H1 (cell line): ENCODE data around the gene ZNF593. TPM values are rescaled to one million over a fixed set of nuclear protein-coding genes. Genes with fewer than 3 reads are reported as not detected.

Source experiments
- CTCF ChIA-PET: fragments of 300-600 bp; sonication (Branson Sonifier 250); formaldehyde crosslinking; loops from one replicate; lab custom pipeline; 2021; ENCODE audit not compliant: partially characterized antibody; lab: Charles Lee
- POLR2A ChIA-PET: fragments of 300-600 bp; sonication (Branson Sonifier 250); formaldehyde crosslinking; loops from one replicate; lab custom pipeline; 2021; ENCODE audit warnings: inconsistent platforms; ENCODE audit not compliant: partially characterized antibody; lab: Charles Lee
- DNase-seq, 2 experiments: peaks; one replicate each; pipeline versions ENCODE4 v3.0.0 to v3.0.0-alpha.2; 2010 to 2022; ENCODE audit warnings: low spot score in 2 of 2, low read depth in 1 of 2, mixed read lengths in 1 of 2
- FAIRE-seq: peaks from 2 replicates; lab custom pipeline; 2011; peaks lifted over from hg19 to GRCh38; lab: Jason Lieb, UNC
- H2AFZ ChIP-seq: 2 replicates; pipeline ENCODE4 v1.8.1; 2012; ENCODE audit warnings: low read length, inconsistent platforms
- H2AK5ac ChIP-seq: 2 replicates; pipeline ENCODE4 v1.6.1; 2013; ENCODE audit warnings: low read depth, low read length
- H2BK120ac ChIP-seq: replicated peaks from 2 replicates; pipeline ENCODE3; 2013; ENCODE audit warnings: low read depth, low read length, inconsistent platforms
- H2BK12ac ChIP-seq: 2 replicates; pipeline ENCODE4 v1.6.1; 2013; ENCODE audit warnings: low read depth, low read length
- H2BK15ac ChIP-seq: 2 replicates; pipeline ENCODE4 v1.6.1; 2013; ENCODE audit warnings: low read length
- H2BK20ac ChIP-seq: 2 replicates; pipeline ENCODE4 v1.6.1; 2013; ENCODE audit warnings: low read length
- H2BK5ac ChIP-seq: 2 replicates; pipeline ENCODE4 v1.6.1; 2013; ENCODE audit warnings: low read depth, low read length
- H3K14ac ChIP-seq: 2 replicates; pipeline ENCODE4 v1.6.1; 2013; ENCODE audit warnings: inconsistent platforms; ENCODE audit not compliant: insufficient read length
- H3K18ac ChIP-seq: 2 replicates; pipeline ENCODE4 v1.6.1; 2013; ENCODE audit warnings: low read length; ENCODE audit errors: extremely low read depth
- H3K23ac ChIP-seq: 2 replicates; pipeline ENCODE4 v1.6.1; 2013; ENCODE audit warnings: inconsistent platforms; ENCODE audit not compliant: insufficient read length
- H3K23me2 ChIP-seq: 2 replicates; pipeline ENCODE4 v1.6.1; 2013; ENCODE audit warnings: low read depth, low read length
- H3K27ac ChIP-seq: 2 replicates; pipeline ENCODE4 v1.6.1; 2011; ENCODE audit warnings: low read depth, low read length, inconsistent platforms
- H3K27me3 ChIP-seq, 4 experiments: replicated peaks in 1 of 4; 1 replicate in 1 of 4; 2 replicates in 3 of 4; pipeline versions ENCODE4 v1.6.1 to v1.8.1; 2011 to 2013; ENCODE audit warnings: low read length in 3 of 4, mild to moderate bottlenecking in 3 of 4, inconsistent platforms in 2 of 4, mixed read lengths in 2 of 4, moderate library complexity in 1 of 4; ENCODE audit not compliant: control insufficient read depth in 3 of 4, insufficient read depth in 3 of 4; ENCODE audit errors: extremely low read depth in 1 of 4
- H3K36me3 ChIP-seq, 4 experiments: 2 replicates each; pipeline versions ENCODE4 v1.6.1 to v1.8.1; 2011 to 2013; ENCODE audit warnings: mild to moderate bottlenecking in 4 of 4, low read length in 3 of 4, moderate library complexity in 2 of 4, control low read depth in 1 of 4, inconsistent platforms in 1 of 4; ENCODE audit not compliant: insufficient read depth in 4 of 4, control insufficient read depth in 2 of 4
- H3K4ac ChIP-seq: replicated peaks from 2 replicates; pipeline ENCODE3; 2013; ENCODE audit warnings: low read length, low read depth, mixed read lengths, inconsistent platforms; ENCODE audit not compliant: insufficient read length
- H3K4me1 ChIP-seq, 4 experiments: replicated peaks in 1 of 4; 1 replicate in 1 of 4; 2 replicates in 3 of 4; pipeline versions ENCODE4 v1.6.1 to v1.8.1; 2011 to 2013; ENCODE audit warnings: low read length in 3 of 4, inconsistent platforms in 2 of 4, mixed read lengths in 1 of 4; ENCODE audit not compliant: insufficient read depth in 4 of 4, control insufficient read depth in 3 of 4
- H3K4me2 ChIP-seq, 2 experiments: 2 replicates each; pipeline versions ENCODE4 v1.6.1 to v1.8.1; 2011 to 2013; ENCODE audit warnings: low read depth in 2 of 2, low read length in 2 of 2, control low read depth in 1 of 2, inconsistent platforms in 1 of 2, mild to moderate bottlenecking in 1 of 2; ENCODE audit not compliant: insufficient read depth in 1 of 2
- H3K4me3 ChIP-seq, 4 experiments: fragments of 200-600, 300-600 bp in 1 of 4; sonication (generic), shearing (Covaris generic), sonication (Bioruptor Twin) in 1 of 4; 2 replicates each; pipeline versions ENCODE4 v1.5.1 to v1.8.1; 2011 to 2016; ENCODE audit warnings: low read length in 4 of 4, low read depth in 3 of 4, control low read depth in 2 of 4, inconsistent platforms in 2 of 4, mild to moderate bottlenecking in 2 of 4, mixed read lengths in 1 of 4, moderate library complexity in 1 of 4; ENCODE audit not compliant: insufficient read depth in 2 of 4; ENCODE audit errors: extremely low read depth in 1 of 4
- H3K56ac ChIP-seq: replicated peaks from 2 replicates; pipeline ENCODE3; 2013; ENCODE audit warnings: low read depth, mild to moderate bottlenecking, mixed read lengths, low read length, inconsistent platforms; ENCODE audit not compliant: insufficient read length
- H3K79me1 ChIP-seq: 2 replicates; pipeline ENCODE4 v1.6.1; 2013; ENCODE audit warnings: low read depth, low read length, control low read depth
- H3K79me2 ChIP-seq, 2 experiments: 2 replicates each; pipeline versions ENCODE4 v1.6.1 to v1.8.1; 2012 to 2013; ENCODE audit warnings: low read length in 2 of 2, mild to moderate bottlenecking in 2 of 2, inconsistent platforms in 1 of 2; ENCODE audit not compliant: insufficient read depth in 2 of 2, control insufficient read depth in 1 of 2
- H3K9ac ChIP-seq, 4 experiments: replicated peaks in 1 of 4; 1 replicate in 1 of 4; 2 replicates in 3 of 4; pipeline versions ENCODE4 v1.6.1 to v1.8.1; 2011 to 2013; ENCODE audit warnings: low read depth in 3 of 4, low read length in 3 of 4, control low read depth in 2 of 4, mild to moderate bottlenecking in 2 of 4, moderate library complexity in 2 of 4, inconsistent platforms in 1 of 4; ENCODE audit errors: extremely low read depth in 1 of 4
- H3K9me3 ChIP-seq, 2 experiments: 2 replicates each; pipeline versions ENCODE4 v1.6.1 to v1.8.1; 2012 to 2013; ENCODE audit warnings: mild to moderate bottlenecking in 2 of 2, moderate library complexity in 2 of 2, control low read depth in 1 of 2, inconsistent platforms in 1 of 2, low read depth in 1 of 2, low read length in 1 of 2, mixed read lengths in 1 of 2; ENCODE audit not compliant: insufficient read depth in 2 of 2
- H4K20me1 ChIP-seq, 2 experiments: replicated peaks in 1 of 2; 2 replicates each; pipeline versions ENCODE3 to v1.8.1; 2011 to 2013; ENCODE audit warnings: inconsistent platforms in 2 of 2, low read length in 2 of 2, mild to moderate bottlenecking in 1 of 2; ENCODE audit not compliant: insufficient read depth in 2 of 2, control insufficient read depth in 1 of 2
- H4K5ac ChIP-seq: 2 replicates; pipeline ENCODE4 v1.6.1; 2013; ENCODE audit warnings: low read length, low read depth, mixed read lengths, inconsistent platforms; ENCODE audit not compliant: insufficient read length
- H4K8ac ChIP-seq: 2 replicates; pipeline ENCODE4 v1.8.0; 2013; ENCODE audit warnings: mild to moderate bottlenecking, moderate library complexity, low read length, inconsistent platforms; ENCODE audit not compliant: insufficient read depth; ENCODE audit errors: extremely low read depth
- H4K91ac ChIP-seq: replicated peaks from 2 replicates; pipeline ENCODE3; 2013; ENCODE audit warnings: low read length, mixed read lengths, inconsistent platforms; ENCODE audit not compliant: insufficient read length
- SIN3A ChIP-seq, 2 experiments: IDR thresholded peaks in 1 of 2; conservative IDR thresholded peaks in 1 of 2; 2 replicates each; pipeline ENCODE4 v1.6.1; 2011 to 2012; ENCODE audit warnings: low read length in 2 of 2, improper control_type of control experiment in 1 of 2, low read depth in 1 of 2, mild to moderate bottlenecking in 1 of 2
- SUZ12 ChIP-seq: fragments of 200-600 bp; sonication (generic); IDR thresholded peaks from 2 replicates; pipeline ENCODE4 v1.6.1; 2012; ENCODE audit warnings: mild to moderate bottlenecking, inconsistent platforms, low read length, moderate library complexity, mixed read lengths
- ZNF274 ChIP-seq: IDR thresholded peaks from 2 replicates; pipeline ENCODE4 v1.7.0; 2012; ENCODE audit warnings: low read length, borderline replicate concordance; ENCODE audit errors: extremely low read depth
- WGBS, 2 experiments: shearing (Covaris generic) in 1 of 2; methylation state at CpG; one replicate each; pipeline versions ENCODE4 v1.1.6 to v1.1.7; 2013 to 2015; ENCODE audit warnings: low lambda C conversion rate in 2 of 2, mixed read lengths in 2 of 2, inconsistent platforms in 1 of 2, low coverage in 1 of 2, missing lambda C conversion rate in 1 of 2; ENCODE audit not compliant: insufficient replicate concordance in 2 of 2, insufficient coverage in 1 of 2, insufficient read length in 1 of 2; ENCODE audit errors: extremely low coverage in 1 of 2, missing lambda C conversion rate in 1 of 2; 5-methylcytosine and 5-hydroxymethylcytosine counted together
- polyA plus RNA-seq, 7 experiments: library from polyadenylated mRNA; depleted of rRNA in 3 of 7; stranded (reverse) in 5 of 7; unstranded in 2 of 7; fragments of >200 nt in 5 of 7; fragments of 200-250 nt in 2 of 7; gene quantifications; 1 replicate in 5 of 7; 2 replicates in 1 of 7; 4 replicates in 1 of 7; pipeline versions ENCODE4 v1.2.1 to v1.2.3, GENCODE V29; 2011 to 2013; ENCODE audit warnings: missing spikeins in 2 of 7, mixed read lengths in 2 of 7
- total RNA-seq: library from RNA; stranded (reverse); fragmentation: NEBNext Ultra II Directional; extraction: Animal tissue kit (Norgen Biotek cat#: 25700); gene quantifications from 2 replicates; pipeline ENCODE4 v1.2.1, GENCODE V29; 2021

The ZNF593 gene
- total and polyA plus RNA-seq, 2 of the 8 experiments (the other 6 are each of a cell fraction or from before 2014, with no cell fraction given), result 38.2 to 68.0 TPM

DNA sequence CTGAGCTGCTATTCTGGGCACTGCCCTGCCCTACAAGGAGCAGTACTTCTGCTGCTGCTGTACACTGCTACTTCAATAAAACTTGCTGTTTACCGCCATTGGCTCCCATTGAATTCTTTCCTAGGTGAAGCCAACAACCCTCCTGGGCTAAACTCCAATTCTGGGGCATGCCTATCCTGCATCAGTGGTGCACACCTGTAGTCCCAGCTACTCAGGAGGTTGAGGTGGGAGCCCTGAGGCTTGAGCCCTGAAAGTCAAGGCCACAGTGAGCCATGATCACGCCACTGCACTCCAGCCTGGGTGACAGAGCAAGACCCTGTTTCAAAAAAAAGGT, 36.9 kb upstream of the ZNF593 start:
- Histone ChIP-seq H2BK5ac (no peak overlapping the region), H3K79me1 (no peaks in the 10 kb centered on the region), H4K20me1 (no peaks in the 10 kb centered on the region), H3K9ac (no peak overlapping the region), H3K36me3 (no peaks in the 10 kb centered on the region), H3K23me2 (no peaks in the 10 kb centered on the region; the same call in 1 of the 2 replicates), H2AK5ac (no peak overlapping the region), H3K4me2 (no peak overlapping the region), H4K8ac (no peak overlapping the region), H2BK20ac (no peak overlapping the region), H4K91ac (no peak overlapping the region), H3K23ac (no peak overlapping the region), H3K4ac (no peak overlapping the region), H2AFZ (no peak overlapping the region), H3K27me3 (no peaks in the 10 kb centered on the region), H3K14ac (no peak overlapping the region), H3K18ac (no peak overlapping the region), H2BK12ac (no peak overlapping the region), H4K5ac (no peak overlapping the region), H3K9me3 (no peaks in the 10 kb centered on the region), H2BK15ac (no peak overlapping the region), H3K27ac (no peak overlapping the region), H3K4me3 (no peak overlapping the region), H3K56ac (no peak overlapping the region), H3K4me1 (no peaks in the 10 kb centered on the region), H2BK120ac (no peak overlapping the region), H3K79me2 (no peaks in the 10 kb centered on the region)
- CTCF ChIA-PET, result interaction anchor here (1.2 to 2.0 kb wide), 3 partner anchors 10 to 28 kb away, joined by 3 to 7 read pairs (median 4); no protein-coding TSS in a partner anchor
- TF ChIP-seq SIN3A (conservative IDR thresholded peaks at IDR 0.05 in 1 of 2, IDR thresholded peaks at IDR 0.05 in 1 of 2; ENCODE audit: low read depth in 1 of 2, low read length in 2 of 2), result no peak
- TF ChIP-seq SUZ12, result no peak
- no peak for TF ChIP-seq ZNF274
- 97% methylated on average over 2 of the region's 2 CpGs; no CpG with 5 or more reads in 1 of the 2 experiments for WGBS, 2 experiments
- FAIRE-seq, result no peak
- POLR2A ChIA-PET, result interaction anchor here (0.8 to 1.4 kb wide), 3 partner anchors 10 to 21 kb away, joined by 3 to 4 read pairs (median 3); partner anchors contain the start of gene PDIK1L
- DNase-seq, result peak in 1 of 2 experiments; percentile 31
